Superior temporal gyrus (tissue), 1 donor: ENCODE data around the gene MSANTD1.

Experiments
- DNase-seq: peaks from one replicate; pipeline ENCODE4 v3.0.0-alpha.2; 2016; ENCODE audit errors: extremely low spot score

MSANTD1 gene

GRCh38 chr4:3217266-3217665 lies 31.7 kb upstream of the MSANTD1 start:
- DNase-seq, result no peak

GRCh38 chr4:3217771-3218170 lies 31.2 kb upstream of the MSANTD1 start:
- no peak for DNase-seq

- no peak for DNase-seq
Measured at GRCh38 chr4:3218824-3219760, 29.9 kb upstream of the MSANTD1 start.

- no peak for DNase-seq
Measured at GRCh38 chr4:3219761-3220475, 29.0 kb upstream of the MSANTD1 start.

GRCh38 chr4:3220476-3221183 lies 28.3 kb upstream of the MSANTD1 start:
- no peak for DNase-seq

GRCh38 chr4:3221184-3221494 lies 27.8 kb upstream of the MSANTD1 start:
- no peak for DNase-seq

GRCh38 chr4:3221996-3222395 lies 27.0 kb upstream of the MSANTD1 start:
- DNase-seq, result no peak

GRCh38 chr4:3223346-3223745 lies 25.6 kb upstream of the MSANTD1 start:
- DNase-seq, result no peak

- DNase-seq, result no peak
Measured at GRCh38 chr4:3223956-3224748, 24.8 kb upstream of the MSANTD1 start.

GRCh38 chr4:3225071-3225850 lies 23.7 kb upstream of the MSANTD1 start:
- no peak for DNase-seq

GRCh38 chr4:3225936-3226335 lies 23.0 kb upstream of the MSANTD1 start:
- DNase-seq, result no peak

GRCh38 chr4:3226467-3226866 lies 22.5 kb upstream of the MSANTD1 start:
- peak; percentile 57 for DNase-seq

- DNase-seq, result no peak
Measured at GRCh38 chr4:3226944-3227343, 22.0 kb upstream of the MSANTD1 start.

GRCh38 chr4:3227878-3228675 lies 20.9 kb upstream of the MSANTD1 start:
- DNase-seq, result no peak

GRCh38 chr4:3228881-3229280 lies 20.1 kb upstream of the MSANTD1 start:
- DNase-seq, result no peak

GRCh38 chr4:3229328-3229727 lies 19.6 kb upstream of the MSANTD1 start:
- DNase-seq, result no peak

GRCh38 chr4:3229964-3230363 lies 19.0 kb upstream of the MSANTD1 start:
- no peak for DNase-seq

- no peak for DNase-seq
Measured at GRCh38 chr4:3231471-3231870, 17.5 kb upstream of the MSANTD1 start.

GRCh38 chr4:3232001-3232400 lies 17.0 kb upstream of the MSANTD1 start:
- DNase-seq, result no peak

GRCh38 chr4:3232871-3233271 lies 16.1 kb upstream of the MSANTD1 start:
- no peak for DNase-seq
